HepG2 (cell line): ENCODE data around the gene SUCLG2. TPM values are rescaled to one million over a fixed set of nuclear protein-coding genes. Genes with fewer than 3 reads are reported as not detected.
A peak's percentile ranks its signal among the peaks of the same experiment; 100 is the strongest.

Experiments
- ATAC-seq: fragments of 200-7000 bp; cut with Tn5 transposase; 3 replicates; pipeline ENCODE4 v1.9.1; 2020; ENCODE audit warnings: mild to moderate bottlenecking, moderate library complexity
- BruUV-seq: library from RNA; stranded (reverse); fragments of 400-500 nt; replicated peaks from 2 replicates; lab custom pipeline; 2021; lab: Mats Ljungman, UMichigan
- CTCF ChIA-PET: fragments of 300-600 bp; formaldehyde crosslinking; extraction: SDS; loops from one replicate; lab custom pipeline; 2021; ENCODE audit warnings: low total read pairs, inconsistent platforms, low intra/inter-chr PET ratio; lab: Yijun Ruan, JAX
- POLR2A ChIA-PET: fragments of 350-600 bp; sonication (Branson Sonifier 250); formaldehyde crosslinking; loops from one replicate; lab custom pipeline; 2020; ENCODE audit warnings: antibody characterized with exemption, inconsistent platforms; lab: Yijun Ruan, JAX
- DNase-seq: peaks from one replicate; pipeline ENCODE4 v3.0.0-alpha.2; 2015; ENCODE audit warnings: low spot score
- FAIRE-seq: peaks from 3 replicates; lab custom pipeline; 2011; peaks lifted over from hg19 to GRCh38; lab: Jason Lieb, UNC
- H2AFZ ChIP-seq: one replicate; pipeline ENCODE4 v1.6.1; 2011; ENCODE audit warnings: low read length, inconsistent platforms
- H3K27ac ChIP-seq: fragments of 300-600 bp; 3 replicates; pipeline ENCODE4 v1.8.0; 2011; ENCODE audit warnings: mixed run types, mild to moderate bottlenecking, mixed read lengths, low read length, inconsistent platforms; ENCODE audit not compliant: insufficient read depth; ENCODE audit errors: extremely low read length
- H3K27me3 ChIP-seq, 2 experiments: fragments of 200-600 bp in 1 of 2; 2 replicates in 1 of 2; 3 replicates in 1 of 2; pipeline versions ENCODE4 v1.6.0 to v1.8.0; 2011; ENCODE audit warnings: low read length in 2 of 2, mild to moderate bottlenecking in 2 of 2, moderate library complexity in 2 of 2, inconsistent platforms in 1 of 2; ENCODE audit not compliant: insufficient read depth in 2 of 2, control insufficient read depth in 1 of 2
- H3K36me3 ChIP-seq, 2 experiments: fragments of 200-600 bp in 1 of 2; replicated peaks in 1 of 2; 2 replicates in 1 of 2; 3 replicates in 1 of 2; pipeline versions ENCODE4 v1.5.1 to v1.8.0; 2011; ENCODE audit warnings: low read length in 2 of 2, inconsistent platforms in 1 of 2; ENCODE audit not compliant: insufficient read depth in 2 of 2, control insufficient read depth in 1 of 2
- H3K4me1 ChIP-seq: 2 replicates; pipeline ENCODE4 v1.5.1; 2012; ENCODE audit warnings: low read length, inconsistent platforms; ENCODE audit not compliant: insufficient read depth
- H3K4me2 ChIP-seq: 2 replicates; pipeline ENCODE4 v1.6.0; 2011; ENCODE audit warnings: low read depth, low read length, inconsistent platforms
- H3K4me3 ChIP-seq, 3 experiments: fragments of 200-600 bp in 1 of 3; sonication (generic), shearing (Covaris generic) in 1 of 3; replicated peaks in 1 of 3; 2 replicates each; pipeline ENCODE4 v1.5.1; 2011 to 2016; ENCODE audit warnings: low read length in 3 of 3, inconsistent platforms in 2 of 3, low read depth in 2 of 3, mild to moderate bottlenecking in 2 of 3, control low read depth in 1 of 3, mixed read lengths in 1 of 3; ENCODE audit not compliant: insufficient read depth in 1 of 3
- H3K79me2 ChIP-seq: one replicate; pipeline ENCODE4 v1.6.1; 2011; ENCODE audit warnings: low read length, inconsistent platforms; ENCODE audit not compliant: insufficient read depth
- H3K9ac ChIP-seq: 2 replicates; pipeline ENCODE4 v1.6.0; 2011; ENCODE audit warnings: mild to moderate bottlenecking, low read depth, low read length, inconsistent platforms; ENCODE audit not compliant: insufficient read depth
- H3K9me3 ChIP-seq: 2 replicates; pipeline ENCODE4 v1.5.1; 2012; ENCODE audit warnings: mild to moderate bottlenecking, low read length
- H4K20me1 ChIP-seq: 2 replicates; pipeline ENCODE4 v1.6.0; 2011; ENCODE audit warnings: inconsistent platforms, mild to moderate bottlenecking, low read length, moderate library complexity; ENCODE audit not compliant: insufficient read depth
- FOXO1 ChIP-seq: sonication (generic); formaldehyde crosslinking; IDR thresholded peaks from 2 replicates; pipeline ENCODE4 v1.4.0; 2020; ENCODE audit warnings: missing genetic modification reagents
- HMG20A ChIP-seq: IDR thresholded peaks from 2 replicates; pipeline ENCODE4 v1.6.1; 2016; ENCODE audit warnings: borderline replicate concordance
- IKZF5 ChIP-seq: IDR thresholded peaks from 2 replicates; pipeline ENCODE4 v1.6.1; 2018; ENCODE audit warnings: missing genetic modification reagents, mild to moderate bottlenecking, missing compliant biosample characterization
- SYNCRIP ChIP-seq: fragments of 200-400 bp; formaldehyde crosslinking; IDR thresholded peaks from 2 replicates; pipeline ENCODE4 v1.6.1; 2018; ENCODE audit warnings: mild to moderate bottlenecking, low read depth, low read length; ENCODE audit not compliant: insufficient read depth
- ZBTB38 ChIP-seq: sonication (generic); formaldehyde crosslinking; IDR thresholded peaks from 2 replicates; pipeline ENCODE4 v1.5.1; 2020; ENCODE audit warnings: mild to moderate bottlenecking, missing genetic modification reagents
- ZNF547 ChIP-seq: sonication (generic); formaldehyde crosslinking; IDR thresholded peaks from 2 replicates; pipeline ENCODE4 v1.5.1; 2020; ENCODE audit warnings: mild to moderate bottlenecking, missing genetic modification reagents
- WGBS: methylation state at CpG from one replicate; pipeline ENCODE4 v1.1.6; 2017; ENCODE audit warnings: low lambda C conversion rate; 5-methylcytosine and 5-hydroxymethylcytosine counted together
- in situ Hi-C: cut with HindIII; loops from 2 replicates; pipeline ENCODE4 v1.10.0; 2017; ENCODE audit warnings: low pct_unique_long_range_greater_than_20kb; ENCODE audit not compliant: extremely low pct_ligation_motif_present
- intact Hi-C: fragments of 100-400 bp; cut with micrococcal nuclease; formaldehyde crosslinking; loops from one replicate; pipeline ENCODE4 v1.10.0; 2022; ENCODE audit not compliant: unreplicated experiment
- polyA plus RNA-seq, 8 experiments: library from polyadenylated mRNA; depleted of rRNA in 3 of 8; stranded (reverse) in 7 of 8; unstranded in 1 of 8; fragments of >200 nt; fragmentation: Illumina TruSeq in 4 of 8; extraction: Trizol in 4 of 8; gene quantifications; 2 replicates each; pipeline versions ENCODE4 v1.2.1 to v1.2.3, GENCODE V29; 2011 to 2016; ENCODE audit warnings: low read depth in 4 of 8, missing spikeins in 1 of 8, mixed read lengths in 1 of 8; ENCODE audit not compliant: insufficient read depth in 1 of 8
- total RNA-seq, 5 experiments: library from RNA; depleted of rRNA; stranded (reverse); fragments of >200 nt; fragmentation: Illumina TruSeq; extraction: Trizol; gene quantifications; 2 replicates each; pipeline ENCODE4 v1.2.3, GENCODE V29; 2016; ENCODE audit warnings: low read depth in 1 of 5

The SUCLG2 gene
- total and polyA plus RNA-seq, 2 of the 13 experiments (the other 11 are each of a cell fraction or from before 2014, with no cell fraction given): 21.4 to 64.9 TPM

GRCh38 chr3:67692621-67693020 is 38.2 kb upstream of the SUCLG2 start:
- FAIRE-seq: no peak
- in situ Hi-C loops: no loop called here
- H3K4me3 ChIP-seq: no peak overlapping the region
- TF ChIP-seq SYNCRIP: no peak
- TF ChIP-seq, all 625 proteins: peak for 0
- Histone ChIP-seq H3K9me3 (no peaks in the 10 kb centered on the region), H4K20me1 (no peaks in the 10 kb centered on the region), H3K4me2 (no peak overlapping the region), H3K9ac (no peak overlapping the region), H3K27me3 (no peaks in the 10 kb centered on the region), H3K36me3 (no peaks in the 10 kb centered on the region), H3K79me2 (no peaks in the 10 kb centered on the region), H2AFZ (no peak overlapping the region), H3K27ac (no peak overlapping the region), H3K4me1 (0 out of 2 replicates have a peak, but pooled peaks cover 8% of the 10 kb centered on the region)
- DNase-seq: peak; percentile 13
- CTCF ChIA-PET: no interaction called here
- intact Hi-C loops: no loop called here
- WGBS: 56% methylated on average over 4 of the region's 4 CpGs
- BruUV-seq: no TSS peak
- ATAC-seq: no peak
- POLR2A ChIA-PET: no interaction called here

GRCh38 chr3:67691926-67692325 is 37.5 kb upstream of the SUCLG2 start:
- ATAC-seq: no peak
- intact Hi-C loops: no loop called here
- no TSS peak for BruUV-seq
- CTCF ChIA-PET: no interaction called here
- no peak for DNase-seq
- Histone ChIP-seq H4K20me1 (no peaks in the 10 kb centered on the region), H2AFZ (no peak overlapping the region), H3K36me3 (no peaks in the 10 kb centered on the region), H3K4me1 (0 out of 2 replicates have a peak, but pooled peaks cover 8% of the 10 kb centered on the region), H3K79me2 (no peaks in the 10 kb centered on the region), H3K9me3 (no peaks in the 10 kb centered on the region), H3K27me3 (no peaks in the 10 kb centered on the region), H3K9ac (no peak overlapping the region), H3K4me3 (no peak overlapping the region), H3K4me2 (no peak overlapping the region), H3K27ac (no peak overlapping the region)
- POLR2A ChIA-PET: interaction anchor here (1.2 kb wide), 1 partner anchor 37 kb away, joined by 4 read pairs; no protein-coding TSS in a partner anchor
- TF ChIP-seq HMG20A: no peak
- TF ChIP-seq ZBTB38: no peak
- no peak for TF ChIP-seq IKZF5 (CRISPR knock-in tag)
- TF ChIP-seq FOXO1: no peak
- TF ChIP-seq ZNF547: no peak
- WGBS: 84% methylated on average over 1 of the region's 1 CpG
- FAIRE-seq: no peak
- in situ Hi-C loops: no loop called here
